HepG2 (cell line): Measurements from ENCODE around the gene PGS1. TPM values are rescaled to one million over a fixed set of nuclear protein-coding genes. Genes with fewer than 3 reads are reported as not detected.
A peak's percentile ranks its signal among the peaks of the same experiment; 100 is the strongest.

ENCODE experiments used
- GZF1 ChIP-seq: sonication (generic); formaldehyde crosslinking; IDR thresholded peaks from 2 replicates; pipeline ENCODE4 v1.5.1; 2020; ENCODE audit warnings: mild to moderate bottlenecking, missing genetic modification reagents
- RFXAP ChIP-seq: sonication (generic); formaldehyde crosslinking; IDR thresholded peaks from 2 replicates; pipeline ENCODE4 v1.4.0; 2020; ENCODE audit warnings: missing genetic modification reagents, borderline replicate concordance
- SMAD9 ChIP-seq: sonication (generic); formaldehyde crosslinking; IDR thresholded peaks from 2 replicates; pipeline ENCODE4 v1.5.1; 2020; ENCODE audit warnings: mild to moderate bottlenecking, missing genetic modification reagents
- ZEB1 ChIP-seq: IDR thresholded peaks from 2 replicates; pipeline ENCODE4 v1.6.1; 2012; ENCODE audit warnings: mild to moderate bottlenecking, low read depth, inconsistent platforms; ENCODE audit not compliant: insufficient replicate concordance
- ZNF704 ChIP-seq: sonication (generic); formaldehyde crosslinking; IDR thresholded peaks from 2 replicates; pipeline ENCODE4 v1.8.1; 2023; ENCODE audit warnings: mild to moderate bottlenecking, inconsistent platforms, moderate library complexity, missing genetic modification reagents, borderline replicate concordance
- ZNF737 ChIP-seq: sonication (generic); formaldehyde crosslinking; IDR thresholded peaks from 2 replicates; pipeline ENCODE4 v1.5.0; 2020; ENCODE audit warnings: missing genetic modification reagents, mild to moderate bottlenecking, borderline replicate concordance
- ZNF790 ChIP-seq: sonication (generic); formaldehyde crosslinking; IDR thresholded peaks from 2 replicates; pipeline ENCODE4 v1.8.0; 2022; ENCODE audit warnings: missing genetic modification reagents, mild to moderate bottlenecking, borderline replicate concordance
- ZNF891 ChIP-seq: sonication (generic); formaldehyde crosslinking; IDR thresholded peaks from 2 replicates; pipeline ENCODE4 v1.5.0; 2020; ENCODE audit warnings: mild to moderate bottlenecking, missing genetic modification reagents
- polyA plus RNA-seq, 8 experiments: library from polyadenylated mRNA; depleted of rRNA in 3 of 8; stranded (reverse) in 7 of 8; unstranded in 1 of 8; fragments of >200 nt; fragmentation: Illumina TruSeq in 4 of 8; extraction: Trizol in 4 of 8; gene quantifications; 2 replicates each; pipeline versions ENCODE4 v1.2.1 to v1.2.3, GENCODE V29; 2011 to 2016; ENCODE audit warnings: low read depth in 4 of 8, missing spikeins in 1 of 8, mixed read lengths in 1 of 8; ENCODE audit not compliant: insufficient read depth in 1 of 8
- total RNA-seq, 5 experiments: library from RNA; depleted of rRNA; stranded (reverse); fragments of >200 nt; fragmentation: Illumina TruSeq; extraction: Trizol; gene quantifications; 2 replicates each; pipeline ENCODE4 v1.2.3, GENCODE V29; 2016; ENCODE audit warnings: low read depth in 1 of 5
- TF ChIP-seq, protein P1 (sequence below): sonication (generic); formaldehyde crosslinking; IDR thresholded peaks from 2 replicates; pipeline ENCODE4 v1.4.0; 2020; ENCODE audit warnings: missing genetic modification reagents
- TF ChIP-seq, protein P2 (sequence below): sonication (generic); formaldehyde crosslinking; IDR thresholded peaks from 2 replicates; pipeline ENCODE4 v1.9.0; 2021; ENCODE audit warnings: missing genetic modification reagents, borderline replicate concordance
- TF ChIP-seq, protein P3 (sequence below): sonication (generic); formaldehyde crosslinking; IDR thresholded peaks from 2 replicates; pipeline ENCODE4 v1.4.0; 2020; ENCODE audit warnings: missing genetic modification reagents, borderline replicate concordance
- TF ChIP-seq, protein P4 (sequence below): IDR thresholded peaks from 2 replicates; pipeline ENCODE4 v1.4.0; 2020; ENCODE audit warnings: mild to moderate bottlenecking, missing genetic modification reagents

Gene PGS1
- total and polyA plus RNA-seq, 2 of the 13 experiments (the other 11 are each of a cell fraction or from before 2014, with no cell fraction given): 25.9 to 31.5 TPM

DNA sequence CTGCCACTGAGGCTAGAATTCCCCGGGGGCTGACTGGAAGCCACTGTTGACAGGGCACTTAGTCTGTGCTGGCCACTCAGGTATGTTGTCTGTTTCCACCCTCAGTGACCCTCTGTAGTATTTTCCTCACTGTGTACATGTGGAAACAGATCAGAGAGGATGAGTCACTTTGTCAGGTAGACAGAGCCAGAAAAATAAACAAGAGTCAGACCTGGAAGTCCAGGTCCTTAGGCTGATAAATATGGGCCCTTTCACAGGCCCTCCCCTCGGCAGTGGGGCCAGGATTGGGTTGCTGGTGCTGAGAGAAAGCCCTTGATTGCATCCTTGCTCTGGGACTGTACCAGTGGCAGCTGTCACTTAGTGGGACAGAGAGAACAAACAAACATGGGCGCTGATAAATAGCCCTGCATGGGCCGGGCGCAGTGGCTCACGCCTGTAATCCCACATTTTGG, 21.3 kb downstream of the PGS1 start (continued):
- TF ChIP-seq ZNF891 (CRISPR knock-in tag) (no peak), ZNF737 (CRISPR knock-in tag) (no peak), GZF1 (CRISPR knock-in tag) (no peak), ZNF704 (CRISPR knock-in tag) (no peak), ZNF790 (no peak), RFXAP (CRISPR knock-in tag) (no peak), SMAD9 (CRISPR knock-in tag) (no peak), ZEB1 (peak; percentile 73)
- TF ChIP-seq, protein P1, sequence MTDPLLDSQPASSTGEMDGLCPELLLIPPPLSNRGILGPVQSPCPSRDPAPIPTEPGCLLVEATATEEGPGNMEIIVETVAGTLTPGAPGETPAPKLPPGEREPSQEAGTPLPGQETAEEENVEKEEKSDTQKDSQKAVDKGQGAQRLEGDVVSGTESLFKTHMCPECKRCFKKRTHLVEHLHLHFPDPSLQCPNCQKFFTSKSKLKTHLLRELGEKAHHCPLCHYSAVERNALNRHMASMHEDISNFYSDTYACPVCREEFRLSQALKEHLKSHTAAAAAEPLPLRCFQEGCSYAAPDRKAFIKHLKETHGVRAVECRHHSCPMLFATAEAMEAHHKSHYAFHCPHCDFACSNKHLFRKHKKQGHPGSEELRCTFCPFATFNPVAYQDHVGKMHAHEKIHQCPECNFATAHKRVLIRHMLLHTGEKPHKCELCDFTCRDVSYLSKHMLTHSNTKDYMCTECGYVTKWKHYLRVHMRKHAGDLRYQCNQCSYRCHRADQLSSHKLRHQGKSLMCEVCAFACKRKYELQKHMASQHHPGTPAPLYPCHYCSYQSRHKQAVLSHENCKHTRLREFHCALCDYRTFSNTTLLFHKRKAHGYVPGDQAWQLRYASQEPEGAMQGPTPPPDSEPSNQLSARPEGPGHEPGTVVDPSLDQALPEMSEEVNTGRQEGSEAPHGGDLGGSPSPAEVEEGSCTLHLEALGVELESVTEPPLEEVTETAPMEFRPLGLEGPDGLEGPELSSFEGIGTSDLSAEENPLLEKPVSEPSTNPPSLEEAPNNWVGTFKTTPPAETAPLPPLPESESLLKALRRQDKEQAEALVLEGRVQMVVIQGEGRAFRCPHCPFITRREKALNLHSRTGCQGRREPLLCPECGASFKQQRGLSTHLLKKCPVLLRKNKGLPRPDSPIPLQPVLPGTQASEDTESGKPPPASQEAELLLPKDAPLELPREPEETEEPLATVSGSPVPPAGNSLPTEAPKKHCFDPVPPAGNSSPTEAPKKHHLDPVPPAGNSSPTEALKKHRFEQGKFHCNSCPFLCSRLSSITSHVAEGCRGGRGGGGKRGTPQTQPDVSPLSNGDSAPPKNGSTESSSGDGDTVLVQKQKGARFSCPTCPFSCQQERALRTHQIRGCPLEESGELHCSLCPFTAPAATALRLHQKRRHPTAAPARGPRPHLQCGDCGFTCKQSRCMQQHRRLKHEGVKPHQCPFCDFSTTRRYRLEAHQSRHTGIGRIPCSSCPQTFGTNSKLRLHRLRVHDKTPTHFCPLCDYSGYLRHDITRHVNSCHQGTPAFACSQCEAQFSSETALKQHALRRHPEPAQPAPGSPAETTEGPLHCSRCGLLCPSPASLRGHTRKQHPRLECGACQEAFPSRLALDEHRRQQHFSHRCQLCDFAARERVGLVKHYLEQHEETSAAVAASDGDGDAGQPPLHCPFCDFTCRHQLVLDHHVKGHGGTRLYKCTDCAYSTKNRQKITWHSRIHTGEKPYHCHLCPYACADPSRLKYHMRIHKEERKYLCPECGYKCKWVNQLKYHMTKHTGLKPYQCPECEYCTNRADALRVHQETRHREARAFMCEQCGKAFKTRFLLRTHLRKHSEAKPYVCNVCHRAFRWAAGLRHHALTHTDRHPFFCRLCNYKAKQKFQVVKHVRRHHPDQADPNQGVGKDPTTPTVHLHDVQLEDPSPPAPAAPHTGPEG: no peak
- TF ChIP-seq, protein P2, sequence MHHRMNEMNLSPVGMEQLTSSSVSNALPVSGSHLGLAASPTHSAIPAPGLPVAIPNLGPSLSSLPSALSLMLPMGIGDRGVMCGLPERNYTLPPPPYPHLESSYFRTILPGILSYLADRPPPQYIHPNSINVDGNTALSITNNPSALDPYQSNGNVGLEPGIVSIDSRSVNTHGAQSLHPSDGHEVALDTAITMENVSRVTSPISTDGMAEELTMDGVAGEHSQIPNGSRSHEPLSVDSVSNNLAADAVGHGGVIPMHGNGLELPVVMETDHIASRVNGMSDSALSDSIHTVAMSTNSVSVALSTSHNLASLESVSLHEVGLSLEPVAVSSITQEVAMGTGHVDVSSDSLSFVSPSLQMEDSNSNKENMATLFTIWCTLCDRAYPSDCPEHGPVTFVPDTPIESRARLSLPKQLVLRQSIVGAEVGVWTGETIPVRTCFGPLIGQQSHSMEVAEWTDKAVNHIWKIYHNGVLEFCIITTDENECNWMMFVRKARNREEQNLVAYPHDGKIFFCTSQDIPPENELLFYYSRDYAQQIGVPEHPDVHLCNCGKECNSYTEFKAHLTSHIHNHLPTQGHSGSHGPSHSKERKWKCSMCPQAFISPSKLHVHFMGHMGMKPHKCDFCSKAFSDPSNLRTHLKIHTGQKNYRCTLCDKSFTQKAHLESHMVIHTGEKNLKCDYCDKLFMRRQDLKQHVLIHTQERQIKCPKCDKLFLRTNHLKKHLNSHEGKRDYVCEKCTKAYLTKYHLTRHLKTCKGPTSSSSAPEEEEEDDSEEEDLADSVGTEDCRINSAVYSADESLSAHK (CRISPR knock-in tag): no peak
- TF ChIP-seq, protein P3, sequence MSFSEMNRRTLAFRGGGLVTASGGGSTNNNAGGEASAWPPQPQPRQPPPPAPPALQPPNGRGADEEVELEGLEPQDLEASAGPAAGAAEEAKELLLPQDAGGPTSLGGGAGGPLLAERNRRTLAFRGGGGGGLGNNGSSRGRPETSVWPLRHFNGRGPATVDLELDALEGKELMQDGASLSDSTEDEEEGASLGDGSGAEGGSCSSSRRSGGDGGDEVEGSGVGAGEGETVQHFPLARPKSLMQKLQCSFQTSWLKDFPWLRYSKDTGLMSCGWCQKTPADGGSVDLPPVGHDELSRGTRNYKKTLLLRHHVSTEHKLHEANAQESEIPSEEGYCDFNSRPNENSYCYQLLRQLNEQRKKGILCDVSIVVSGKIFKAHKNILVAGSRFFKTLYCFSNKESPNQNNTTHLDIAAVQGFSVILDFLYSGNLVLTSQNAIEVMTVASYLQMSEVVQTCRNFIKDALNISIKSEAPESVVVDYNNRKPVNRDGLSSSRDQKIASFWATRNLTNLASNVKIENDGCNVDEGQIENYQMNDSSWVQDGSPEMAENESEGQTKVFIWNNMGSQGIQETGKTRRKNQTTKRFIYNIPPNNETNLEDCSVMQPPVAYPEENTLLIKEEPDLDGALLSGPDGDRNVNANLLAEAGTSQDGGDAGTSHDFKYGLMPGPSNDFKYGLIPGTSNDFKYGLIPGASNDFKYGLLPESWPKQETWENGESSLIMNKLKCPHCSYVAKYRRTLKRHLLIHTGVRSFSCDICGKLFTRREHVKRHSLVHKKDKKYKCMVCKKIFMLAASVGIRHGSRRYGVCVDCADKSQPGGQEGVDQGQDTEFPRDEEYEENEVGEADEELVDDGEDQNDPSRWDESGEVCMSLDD (CRISPR knock-in tag): no peak
- TF ChIP-seq, protein P4, sequence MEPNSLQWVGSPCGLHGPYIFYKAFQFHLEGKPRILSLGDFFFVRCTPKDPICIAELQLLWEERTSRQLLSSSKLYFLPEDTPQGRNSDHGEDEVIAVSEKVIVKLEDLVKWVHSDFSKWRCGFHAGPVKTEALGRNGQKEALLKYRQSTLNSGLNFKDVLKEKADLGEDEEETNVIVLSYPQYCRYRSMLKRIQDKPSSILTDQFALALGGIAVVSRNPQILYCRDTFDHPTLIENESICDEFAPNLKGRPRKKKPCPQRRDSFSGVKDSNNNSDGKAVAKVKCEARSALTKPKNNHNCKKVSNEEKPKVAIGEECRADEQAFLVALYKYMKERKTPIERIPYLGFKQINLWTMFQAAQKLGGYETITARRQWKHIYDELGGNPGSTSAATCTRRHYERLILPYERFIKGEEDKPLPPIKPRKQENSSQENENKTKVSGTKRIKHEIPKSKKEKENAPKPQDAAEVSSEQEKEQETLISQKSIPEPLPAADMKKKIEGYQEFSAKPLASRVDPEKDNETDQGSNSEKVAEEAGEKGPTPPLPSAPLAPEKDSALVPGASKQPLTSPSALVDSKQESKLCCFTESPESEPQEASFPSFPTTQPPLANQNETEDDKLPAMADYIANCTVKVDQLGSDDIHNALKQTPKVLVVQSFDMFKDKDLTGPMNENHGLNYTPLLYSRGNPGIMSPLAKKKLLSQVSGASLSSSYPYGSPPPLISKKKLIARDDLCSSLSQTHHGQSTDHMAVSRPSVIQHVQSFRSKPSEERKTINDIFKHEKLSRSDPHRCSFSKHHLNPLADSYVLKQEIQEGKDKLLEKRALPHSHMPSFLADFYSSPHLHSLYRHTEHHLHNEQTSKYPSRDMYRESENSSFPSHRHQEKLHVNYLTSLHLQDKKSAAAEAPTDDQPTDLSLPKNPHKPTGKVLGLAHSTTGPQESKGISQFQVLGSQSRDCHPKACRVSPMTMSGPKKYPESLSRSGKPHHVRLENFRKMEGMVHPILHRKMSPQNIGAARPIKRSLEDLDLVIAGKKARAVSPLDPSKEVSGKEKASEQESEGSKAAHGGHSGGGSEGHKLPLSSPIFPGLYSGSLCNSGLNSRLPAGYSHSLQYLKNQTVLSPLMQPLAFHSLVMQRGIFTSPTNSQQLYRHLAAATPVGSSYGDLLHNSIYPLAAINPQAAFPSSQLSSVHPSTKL (CRISPR knock-in tag): peak; percentile 87
